GM23338 (cell line): ENCODE data around the gene LCN6.

Experiments
- EZH2 ChIP-seq: fragments of 200-600 bp; sonication (generic); IDR thresholded peaks from one replicate; pipeline ENCODE4 v1.8.0; 2017; ENCODE audit warnings: antibody characterized with exemption, mild to moderate bottlenecking, low read depth; ENCODE audit not compliant: unreplicated experiment
- POLR2AphosphoS5 ChIP-seq: IDR thresholded peaks from 2 replicates; pipeline ENCODE4 v1.6.1; 2016; ENCODE audit warnings: antibody characterized with exemption, low read depth
- TF ChIP-seq, protein P1 (sequence below), 2 experiments: fragments of 200-600 bp in 1 of 2; sonication (generic) in 1 of 2; conservative IDR thresholded peaks; 2 replicates each; pipeline versions ENCODE4 v1.5.1 to v1.6.1; 2016 to 2017; ENCODE audit warnings: antibody characterized with exemption in 2 of 2, low read depth in 2 of 2, mild to moderate bottlenecking in 2 of 2, moderate library complexity in 1 of 2

- TF ChIP-seq, protein P1, sequence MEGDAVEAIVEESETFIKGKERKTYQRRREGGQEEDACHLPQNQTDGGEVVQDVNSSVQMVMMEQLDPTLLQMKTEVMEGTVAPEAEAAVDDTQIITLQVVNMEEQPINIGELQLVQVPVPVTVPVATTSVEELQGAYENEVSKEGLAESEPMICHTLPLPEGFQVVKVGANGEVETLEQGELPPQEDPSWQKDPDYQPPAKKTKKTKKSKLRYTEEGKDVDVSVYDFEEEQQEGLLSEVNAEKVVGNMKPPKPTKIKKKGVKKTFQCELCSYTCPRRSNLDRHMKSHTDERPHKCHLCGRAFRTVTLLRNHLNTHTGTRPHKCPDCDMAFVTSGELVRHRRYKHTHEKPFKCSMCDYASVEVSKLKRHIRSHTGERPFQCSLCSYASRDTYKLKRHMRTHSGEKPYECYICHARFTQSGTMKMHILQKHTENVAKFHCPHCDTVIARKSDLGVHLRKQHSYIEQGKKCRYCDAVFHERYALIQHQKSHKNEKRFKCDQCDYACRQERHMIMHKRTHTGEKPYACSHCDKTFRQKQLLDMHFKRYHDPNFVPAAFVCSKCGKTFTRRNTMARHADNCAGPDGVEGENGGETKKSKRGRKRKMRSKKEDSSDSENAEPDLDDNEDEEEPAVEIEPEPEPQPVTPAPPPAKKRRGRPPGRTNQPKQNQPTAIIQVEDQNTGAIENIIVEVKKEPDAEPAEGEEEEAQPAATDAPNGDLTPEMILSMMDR (conservative IDR thresholded peaks at IDR 0.05; ENCODE audit: low read depth in 2 of 2) = no peak
- TF ChIP-seq POLR2AphosphoS5 = no peak
- TF ChIP-seq EZH2 = no peak
Measured at GRCh38 chr9:136697821-136698526, 50.4 kb downstream of the LCN6 start.
